Thyroid gland (tissue), 4 donors: Measurements from ENCODE around the gene DENND1C. TPM values are rescaled to one million over a fixed set of nuclear protein-coding genes. Genes with fewer than 3 reads are reported as not detected.

Experiments used
- DNase-seq, 2 donors: peaks; one replicate each; pipeline ENCODE4 v3.0.0-alpha.2; 2019
- H3K27ac ChIP-seq, 3 donors: fragments of 200-600 bp; sonication (generic); 1 replicate in 2 of 3; 2 replicates in 1 of 3; pipeline ENCODE4 v1.5.1; 2016 to 2019; ENCODE audit warnings: mild to moderate bottlenecking in 1 of 3, moderate library complexity in 1 of 3
- H3K27me3 ChIP-seq: fragments of 200-600 bp; sonication (generic); one replicate; pipeline ENCODE4 v1.5.1; 2019
- H3K36me3 ChIP-seq, 2 donors: fragments of 200-600 bp; sonication (generic); one replicate each; pipeline ENCODE4 v1.5.1; 2016 to 2019
- H3K4me1 ChIP-seq, 2 donors: fragments of 200-600 bp; sonication (generic); one replicate each; pipeline ENCODE4 v1.5.1; 2017 to 2019
- H3K4me3 ChIP-seq, 3 donors: fragments of 200-600 bp; sonication (generic); replicated peaks in 1 of 3; 1 replicate in 2 of 3; 2 replicates in 1 of 3; pipeline ENCODE4 v1.5.1; 2016; ENCODE audit warnings: mild to moderate bottlenecking in 1 of 3
- H3K9me3 ChIP-seq: fragments of 200-600 bp; sonication (generic); one replicate; pipeline ENCODE4 v1.5.1; 2017
- POLR2A ChIP-seq, 2 donors: fragments of 450-650 bp; IDR thresholded peaks; one replicate each; pipeline ENCODE4 v1.6.1; 2017; ENCODE audit warnings: antibody characterized with exemption in 2 of 2, mild to moderate bottlenecking in 2 of 2, moderate library complexity in 1 of 2
- WGBS, 2 donors: methylation state at CpG; one replicate each; pipeline ENCODE4 v1.1.5; 2017; 5-methylcytosine and 5-hydroxymethylcytosine counted together
- intact Hi-C: fragments of 100-400 bp; cut with DNase I; formaldehyde crosslinking; loops from one replicate; pipeline ENCODE4 v1.15.1; 2023
- total RNA-seq, 4 donors: library from RNA; depleted of rRNA; stranded (reverse); fragments of >200 nt; gene quantifications; one replicate each; pipeline ENCODE4 v1.2.3, GENCODE V29; 2016
- TF ChIP-seq, protein P1 (sequence below), 6 experiments: fragments of 200-600 bp in 3 of 6; fragments of 450-650 bp in 3 of 6; sonication (generic) in 3 of 6; IDR thresholded peaks; one replicate each; pipeline ENCODE4 v1.5.1; 2016 to 2019; ENCODE audit warnings: antibody characterized with exemption in 6 of 6, mild to moderate bottlenecking in 2 of 6, inconsistent platforms in 1 of 6, moderate library complexity in 1 of 6

The DENND1C gene
- total RNA-seq, 4 donors from 2014 or later = 1.3 to 2.1 (median 1.8) TPM; not detected in 1

DNA sequence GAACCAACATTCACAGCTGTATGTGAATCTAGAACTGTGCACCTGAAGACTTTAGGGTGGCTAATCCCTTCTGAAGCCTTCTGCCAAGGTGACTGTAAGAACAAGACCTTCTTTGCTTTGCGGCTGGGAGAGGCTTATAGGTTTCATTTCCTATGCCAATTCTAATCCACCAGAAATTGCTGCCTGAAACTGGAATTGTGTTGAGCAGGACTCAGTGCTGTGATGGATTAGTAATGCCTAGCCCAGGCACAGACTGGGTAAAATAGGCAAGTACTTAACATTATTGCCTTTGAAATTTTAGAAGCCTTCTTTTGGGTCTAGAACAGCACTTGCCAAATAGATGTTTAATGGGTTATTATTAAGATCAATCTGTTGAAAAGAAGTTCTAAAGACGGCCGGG lies 33.5 kb downstream of the DENND1C start:
- H3K4me1 ChIP-seq = peaks cover 0 to 13% of the 10 kb centered on the region in 2 donors
- no peak overlapping the region for H3K27ac ChIP-seq
- H3K4me3 ChIP-seq = no peak overlapping the region
- H3K27me3 ChIP-seq = no peaks in the 10 kb centered on the region
- no peak for DNase-seq
- H3K9me3 ChIP-seq = no peaks in the 10 kb centered on the region
- no peaks in the 10 kb centered on the region for H3K36me3 ChIP-seq
- no peak for TF ChIP-seq POLR2A (IDR thresholded peaks at IDR 0.05)
- TF ChIP-seq, protein P1, sequence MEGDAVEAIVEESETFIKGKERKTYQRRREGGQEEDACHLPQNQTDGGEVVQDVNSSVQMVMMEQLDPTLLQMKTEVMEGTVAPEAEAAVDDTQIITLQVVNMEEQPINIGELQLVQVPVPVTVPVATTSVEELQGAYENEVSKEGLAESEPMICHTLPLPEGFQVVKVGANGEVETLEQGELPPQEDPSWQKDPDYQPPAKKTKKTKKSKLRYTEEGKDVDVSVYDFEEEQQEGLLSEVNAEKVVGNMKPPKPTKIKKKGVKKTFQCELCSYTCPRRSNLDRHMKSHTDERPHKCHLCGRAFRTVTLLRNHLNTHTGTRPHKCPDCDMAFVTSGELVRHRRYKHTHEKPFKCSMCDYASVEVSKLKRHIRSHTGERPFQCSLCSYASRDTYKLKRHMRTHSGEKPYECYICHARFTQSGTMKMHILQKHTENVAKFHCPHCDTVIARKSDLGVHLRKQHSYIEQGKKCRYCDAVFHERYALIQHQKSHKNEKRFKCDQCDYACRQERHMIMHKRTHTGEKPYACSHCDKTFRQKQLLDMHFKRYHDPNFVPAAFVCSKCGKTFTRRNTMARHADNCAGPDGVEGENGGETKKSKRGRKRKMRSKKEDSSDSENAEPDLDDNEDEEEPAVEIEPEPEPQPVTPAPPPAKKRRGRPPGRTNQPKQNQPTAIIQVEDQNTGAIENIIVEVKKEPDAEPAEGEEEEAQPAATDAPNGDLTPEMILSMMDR (IDR thresholded peaks at IDR 0.05) = no peak
- intact Hi-C loops = no loop called here
- 89 to 92% methylated on average over 3 of the region's 3 CpGs for WGBS, 2 donors

DNA sequence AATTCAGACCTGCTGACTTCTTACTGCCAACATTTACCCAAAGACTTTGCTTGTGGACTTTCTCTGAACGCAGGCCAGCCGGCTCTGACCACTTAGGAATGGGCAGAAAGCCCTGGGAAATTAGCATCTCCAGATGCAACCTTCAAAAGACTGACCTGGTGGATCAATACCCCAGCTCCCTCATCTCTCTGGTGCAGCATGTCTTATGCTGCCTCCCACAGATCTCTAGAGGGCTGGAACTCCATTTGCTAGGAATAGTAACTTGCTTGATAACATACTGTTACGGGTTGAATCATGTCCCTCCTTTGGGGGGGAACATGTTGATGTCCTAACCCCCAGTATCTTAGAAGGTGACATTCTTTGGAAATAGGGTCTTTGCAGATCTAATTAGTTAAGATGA lies 35.1 kb downstream of the DENND1C start:
- Histone ChIP-seq H3K36me3 (no peaks in the 10 kb centered on the region), H3K4me1 (peaks cover 0 to 4% of the 10 kb centered on the region in 2 donors), H3K4me3 (no peak overlapping the region), H3K27ac (no peak overlapping the region), H3K27me3 (no peaks in the 10 kb centered on the region), H3K9me3 (no peaks in the 10 kb centered on the region)
- TF ChIP-seq, protein P1 (IDR thresholded peaks at IDR 0.05) = no peak
- TF ChIP-seq POLR2A (IDR thresholded peaks at IDR 0.05) = no peak
- intact Hi-C loops = no loop called here
- WGBS, 2 donors = 96 to 100% methylated on average over 3 of the region's 3 CpGs
- no peak for DNase-seq

DNA sequence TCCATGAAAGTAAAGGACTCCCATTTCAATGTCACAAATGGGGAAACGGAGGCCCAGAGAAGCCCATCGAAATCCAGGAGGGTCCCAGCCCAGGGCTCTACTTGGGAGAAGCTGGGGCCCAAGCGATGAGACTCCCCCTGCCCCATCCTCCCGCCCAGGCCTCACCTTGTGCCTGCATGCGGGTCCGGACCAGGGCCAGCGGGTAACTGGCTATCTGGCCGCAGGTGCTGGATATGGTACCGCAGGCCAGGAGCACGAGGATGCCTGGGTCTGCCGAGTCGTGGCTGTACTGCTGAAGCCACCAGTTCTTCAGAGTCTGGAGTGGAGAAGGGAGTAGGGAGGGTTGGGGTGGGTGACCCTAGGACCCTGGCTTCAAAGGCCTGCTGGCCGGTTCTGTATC lies 37.6 kb downstream of the DENND1C start:
- TF ChIP-seq, protein P1 (IDR thresholded peaks at IDR 0.05) = no peak
- no peak for TF ChIP-seq POLR2A (IDR thresholded peaks at IDR 0.05)
- WGBS, 2 donors = 94 to 95% methylated on average over 8 to 13 of the region's 13 CpGs
- intact Hi-C loops = no loop called here
- Histone ChIP-seq H3K27me3 (no peaks in the 10 kb centered on the region), H3K9me3 (no peaks in the 10 kb centered on the region), H3K36me3 (no peaks in the 10 kb centered on the region), H3K4me3 (no peak overlapping the region), H3K4me1 (no peaks in the 10 kb centered on the region), H3K27ac (no peak overlapping the region)
- DNase-seq = no peak

DNA sequence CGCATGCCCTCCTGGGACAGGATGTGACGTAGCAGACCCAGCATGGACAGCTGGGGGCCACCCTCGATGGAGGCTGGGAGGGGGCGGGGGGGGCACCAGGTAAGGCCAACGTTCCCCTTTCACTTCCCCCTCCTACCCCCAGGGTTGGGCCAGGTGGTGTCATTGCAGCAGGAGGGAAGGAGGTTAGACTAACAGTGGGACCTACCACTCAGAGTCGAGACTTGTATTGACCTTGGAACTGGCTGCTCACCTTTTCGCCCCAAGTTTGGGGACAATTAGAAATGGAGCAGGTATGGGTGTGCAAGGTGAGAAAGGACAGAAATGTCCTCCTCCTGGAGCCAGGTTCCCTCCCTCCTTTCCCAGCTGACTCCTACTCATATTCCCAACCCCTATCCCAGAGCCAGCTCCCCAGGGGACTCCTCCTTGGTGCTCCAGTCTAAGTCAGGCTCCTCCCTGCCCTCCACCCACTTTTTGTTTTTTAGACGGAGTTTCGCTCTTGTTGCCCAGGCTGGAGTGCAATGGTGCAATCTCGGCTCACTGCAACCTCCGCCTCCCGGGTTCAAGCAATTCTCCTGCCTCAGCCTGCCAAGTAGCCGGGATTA lies 39.4 kb downstream of the DENND1C start:
- intact Hi-C loops = no loop called here
- H3K27me3 ChIP-seq = no peaks in the 10 kb centered on the region
- no peaks in the 10 kb centered on the region for H3K9me3 ChIP-seq
- H3K4me1 ChIP-seq = no peaks in the 10 kb centered on the region
- no peaks in the 10 kb centered on the region for H3K36me3 ChIP-seq
- 92 to 96% methylated on average over 11 to 13 of the region's 13 CpGs for WGBS, 2 donors
- H3K4me3 ChIP-seq = no peak overlapping the region
- TF ChIP-seq, protein P1 (IDR thresholded peaks at IDR 0.05) = no peak
- DNase-seq = no peak
- H3K27ac ChIP-seq = no peak overlapping the region

DNA sequence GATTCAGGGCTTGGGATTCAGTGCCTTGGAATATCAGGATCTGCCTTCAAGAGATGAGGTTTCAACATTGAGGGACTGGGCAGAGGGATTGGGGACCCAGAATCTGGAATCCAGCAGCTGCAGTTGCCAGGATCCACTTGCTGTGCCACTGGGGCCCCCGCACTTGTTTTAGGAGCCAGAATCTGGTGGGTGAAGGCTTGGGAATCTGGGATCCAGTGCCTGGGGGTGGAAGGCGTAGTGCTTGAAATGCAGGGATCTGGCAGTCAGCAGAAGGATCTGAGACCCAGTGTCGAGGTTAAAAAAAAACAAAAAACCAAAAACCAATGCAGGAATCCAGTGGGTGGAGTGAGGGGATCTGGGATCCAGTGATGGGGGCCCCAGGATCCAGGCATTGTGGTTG lies 40.7 kb downstream of the DENND1C start:
- no peaks in the 10 kb centered on the region for H3K27me3 ChIP-seq
- intact Hi-C loops = no loop called here
- H3K4me3 ChIP-seq = no peak overlapping the region
- no peak overlapping the region for H3K27ac ChIP-seq
- no peak for DNase-seq
- no peaks in the 10 kb centered on the region for H3K36me3 ChIP-seq
- H3K4me1 ChIP-seq = no peaks in the 10 kb centered on the region
- TF ChIP-seq, protein P1 (IDR thresholded peaks at IDR 0.05) = no peak
- TF ChIP-seq POLR2A (IDR thresholded peaks at IDR 0.05) = no peak
- H3K9me3 ChIP-seq = no peaks in the 10 kb centered on the region
- 76 to 95% methylated on average over 3 of the region's 3 CpGs for WGBS, 2 donors
